Upper lobe of left lung (tissue), 6 donors: Measurements from ENCODE around the gene COMMD10. TPM values are rescaled to one million over a fixed set of nuclear protein-coding genes. Genes with fewer than 3 reads are reported as not detected.

ENCODE experiments used
- ATAC-seq, 2 donors: fragments of 200-7000 bp; cut with Tn5 transposase; one replicate each; pipeline ENCODE4 v1.9.1; 2022; ENCODE audit warnings: mild to moderate bottlenecking in 2 of 2, moderate library complexity in 2 of 2; ENCODE audit not compliant: low FRiP score in 2 of 2
- DNase-seq, 2 donors: peaks; one replicate each; pipeline ENCODE4 v3.0.0-alpha.2; 2019 to 2020
- H3K27ac ChIP-seq, 4 donors: fragments of 200-600 bp; sonication (generic); one replicate each; pipeline ENCODE4 v1.5.1; 2016 to 2019
- H3K27me3 ChIP-seq, 4 donors: fragments of 200-600 bp; sonication (generic); one replicate each; pipeline ENCODE4 v1.5.1; 2017 to 2019
- H3K36me3 ChIP-seq, 4 donors: fragments of 200-600 bp; sonication (generic); one replicate each; pipeline ENCODE4 v1.5.1; 2016 to 2019
- H3K4me1 ChIP-seq, 4 donors: fragments of 200-600 bp; sonication (generic); one replicate each; pipeline ENCODE4 v1.5.1; 2018 to 2019
- H3K4me3 ChIP-seq, 4 donors: fragments of 200-600 bp; sonication (generic); one replicate each; pipeline ENCODE4 v1.5.1; 2017 to 2019; ENCODE audit warnings: mild to moderate bottlenecking in 2 of 4, moderate library complexity in 1 of 4
- H3K9me3 ChIP-seq, 4 donors: fragments of 200-600 bp; sonication (generic); one replicate each; pipeline ENCODE4 v1.5.1; 2018 to 2019
- CTCF ChIP-seq, 6 experiments: fragments of 450-650 bp in 4 of 6; fragments of 200-600 bp in 2 of 6; sonication (generic) in 2 of 6; IDR thresholded peaks; one replicate each; pipeline ENCODE4 v1.5.1; 2016 to 2019; ENCODE audit warnings: antibody characterized with exemption in 6 of 6
- EP300 ChIP-seq, 4 donors: sonication (generic); formaldehyde crosslinking; IDR thresholded peaks; one replicate each; pipeline ENCODE4 v1.5.1; 2017; ENCODE audit warnings: antibody characterized with exemption in 4 of 4, control low read depth in 2 of 4
- POLR2A ChIP-seq, 4 donors: fragments of 450-650 bp; IDR thresholded peaks; one replicate each; pipeline ENCODE4 v1.5.1; 2016 to 2017; ENCODE audit warnings: antibody characterized with exemption in 4 of 4, mild to moderate bottlenecking in 2 of 4
- POLR2AphosphoS5 ChIP-seq, 2 donors: sonication (generic); formaldehyde crosslinking; IDR thresholded peaks; one replicate each; pipeline ENCODE4 v1.5.1; 2017; ENCODE audit warnings: antibody characterized with exemption in 2 of 2
- WGBS, 2 donors: methylation state at CpG; one replicate each; pipeline ENCODE4 v1.1.5; 2017 to 2018; 5-methylcytosine and 5-hydroxymethylcytosine counted together
- small RNA-seq, 4 donors: library from RNA; depleted of rRNA; stranded (forward); fragments of <200 nt; gene quantifications; one replicate each; pipeline ENCODE3, GENCODE V24; 2016
- total RNA-seq, 6 donors: library from RNA; depleted of rRNA in 4 of 6; stranded (reverse); fragments of >200 nt in 4 of 6; gene quantifications; one replicate each; pipeline versions ENCODE4 v1.1.0 to v1.2.1, GENCODE V29; 2016 to 2021
- donor health status: DM: no; HTN: no; CAD: no; lungs with moderate emphysema.
- donor health status: DM: no; HTN: yes; CAD: no; lungs with severe emphysema.

Gene COMMD10
- total RNA-seq, 6 donors from 2014 or later = 16.5 to 49.2 (median 25.4) TPM

GRCh38 chr5:116329503-116329902 is 244.7 kb downstream of the COMMD10 start:
- no peak for ATAC-seq
- peaks cover 3 to 36% (median 20%) of the 10 kb centered on the region in 4 donors for H3K9me3 ChIP-seq
- no peaks in the 10 kb centered on the region for H3K4me1 ChIP-seq
- TF ChIP-seq EP300 (IDR thresholded peaks at IDR 0.05) (no peak), POLR2A (IDR thresholded peaks at IDR 0.05) (no peak), POLR2AphosphoS5 (IDR thresholded peaks at IDR 0.05) (no peak), CTCF (IDR thresholded peaks at IDR 0.05) (no peak)
- H3K36me3 ChIP-seq = peaks cover 0 to 3% (median 0%) of the 10 kb centered on the region in 4 donors
- H3K27ac ChIP-seq = no peak overlapping the region
- no peaks in the 10 kb centered on the region for H3K27me3 ChIP-seq
- H3K4me3 ChIP-seq = no peak overlapping the region
- WGBS, 2 donors = 85 to 98% methylated on average over 5 of the region's 5 CpGs
- no peak for DNase-seq

- Histone ChIP-seq H3K9me3 (peaks cover 0 to 7% (median 3%) of the 10 kb centered on the region in 4 donors), H3K36me3 (no peaks in the 10 kb centered on the region), H3K4me3 (no peak overlapping the region), H3K4me1 (peaks cover 0 to 5% (median 0%) of the 10 kb centered on the region in 4 donors), H3K27me3 (no peaks in the 10 kb centered on the region), H3K27ac (no peak overlapping the region)
- 91 to 92% methylated on average over 2 of the region's 2 CpGs for WGBS, 2 donors
- TF ChIP-seq POLR2A (IDR thresholded peaks at IDR 0.05) = no peak
- TF ChIP-seq EP300 (IDR thresholded peaks at IDR 0.05) = no peak
- ATAC-seq (no peak), DNase-seq (no peak)
These were observed 256.0 kb downstream of the COMMD10 start for GRCh38 chr5:116340799-116341198.

Small RNAs within 50 kb of the gene (small RNA-seq; reads per million reads assigned to genes)
- 0 reads per million in 4 donors for gene HMGN2P27
- gene RNU6-644P = 0 reads per million in 4 donors

Other genes with a start within 250 kb of the COMMD10 start
- gene ATG12, start 243.5 kb upstream of the COMMD10 start, total RNA-seq = 10 to 100 TPM; 28.3 to 63.0 (median 33.0) TPM
- gene AP3S1, start 243.1 kb upstream of the COMMD10 start, total RNA-seq = 10 to 100 TPM in 5 of 6 donors, 1 to 10 TPM in 1; 8.9 to 81.1 (median 46.5) TPM
- gene LVRN, start 122.5 kb upstream of the COMMD10 start, total RNA-seq = under 1 TPM in 3 of 6 donors, not detected in 3; 0.17 to 0.40 (median 0.30) TPM
- gene ARL14EPL, start 52.6 kb upstream of the COMMD10 start, total RNA-seq = not detected